ENCODE data around the gene LBX1. TPM values are rescaled to one million over a fixed set of nuclear protein-coding genes. Genes with fewer than 3 reads are reported as not detected.

LBX1 gene
- polyA plus RNA-seq, 2 of the 4 experiments (the other 2 are of a cell fraction), result not detected

GRCh38 chr10:101183458-101184183, 45.6 kb downstream of the LBX1 start:
- 37% methylated on average over 6 of the region's 6 CpGs for WGBS (ENCODE audit: missing lambda C conversion rate)
- Histone ChIP-seq H3K9me3 (no peaks in the 10 kb centered on the region), H3K4me1 (no peaks in the 10 kb centered on the region), H3K4me2 (no peak overlapping the region), H3K27ac (no peak overlapping the region), H3K4me3 (no peak overlapping the region)
- ChIA-PET CTCF (interaction anchor here (1.1 to 2.3 kb wide), 3 partner anchors 12 to 88 kb away, joined by 3 to 9 read pairs (median 3); no protein-coding TSS in a partner anchor), POLR2A (no interaction called here)
- FAIRE-seq, result no peak
- TF ChIP-seq E2F6 (IDR thresholded peaks at IDR 0.05; ENCODE audit: borderline replicate concordance, low read depth) (no peak), HDAC2 (IDR thresholded peaks at IDR 0.05) (no peak), MAZ (IDR thresholded peaks at IDR 0.05; ENCODE audit: borderline replicate concordance, low read depth, low read length) (no peak), FOXS1 (CRISPR knock-in tag; IDR thresholded peaks at IDR 0.05) (no peak), NPAS2 (CRISPR knock-in tag; IDR thresholded peaks at IDR 0.05; ENCODE audit: borderline replicate concordance) (no peak), TP53 (CRISPR knock-in tag; IDR thresholded peaks at IDR 0.05) (no peak), USF2 (IDR thresholded peaks at IDR 0.05) (no peak), RARB (CRISPR knock-in tag; IDR thresholded peaks at IDR 0.05) (no peak), ESRRA (IDR thresholded peaks at IDR 0.05; ENCODE audit: borderline replicate concordance, low read length) (no peak), HMGXB4 (CRISPR knock-in tag; IDR thresholded peaks at IDR 0.05; ENCODE audit: borderline replicate concordance) (no peak), RFX5 (IDR thresholded peaks at IDR 0.05) (no peak)
- DNase-seq (ENCODE audit: low read depth in 1 of 2, low spot score in 1 of 2), result no peak
- ATAC-seq, result no peak

GRCh38 chr10:101182936-101183335, 46.3 kb downstream of the LBX1 start:
- Histone ChIP-seq H3K27ac (no peak overlapping the region), H3K4me1 (no peaks in the 10 kb centered on the region), H3K4me2 (no peak overlapping the region), H3K4me3 (no peak overlapping the region), H3K9me3 (no peaks in the 10 kb centered on the region)
- TF ChIP-seq ZFP36 (IDR thresholded peaks at IDR 0.05; ENCODE audit: borderline replicate concordance, partially characterized antibody), result no peak
- TF ChIP-seq POLR2AphosphoS2 (conservative IDR thresholded peaks at IDR 0.05; ENCODE audit: low read length), result no peak
- TF ChIP-seq EHF (CRISPR knock-in tag; IDR thresholded peaks at IDR 0.05), result no peak
- no peak for TF ChIP-seq CHD2 (IDR thresholded peaks at IDR 0.05; ENCODE audit: low read length, partially characterized antibody)
- TF ChIP-seq ZSCAN20 (CRISPR knock-in tag; IDR thresholded peaks at IDR 0.05), result no peak
- no peak for TF ChIP-seq FOSB (CRISPR knock-in tag; IDR thresholded peaks at IDR 0.05)
- TF ChIP-seq ESRRA (IDR thresholded peaks at IDR 0.05; ENCODE audit: borderline replicate concordance, low read length), result no peak
- no peak for TF ChIP-seq HOXA7 (CRISPR knock-in tag; IDR thresholded peaks at IDR 0.05)
- no peak for TF ChIP-seq ZNF302 (CRISPR knock-in tag; IDR thresholded peaks at IDR 0.05)
- TF ChIP-seq MAX (IDR thresholded peaks at IDR 0.05), result no peak
- no peak for TF ChIP-seq CBX8 (IDR thresholded peaks at IDR 0.05)
- no peak for TF ChIP-seq EHMT2 (IDR thresholded peaks at IDR 0.05; ENCODE audit: low read depth)
- TF ChIP-seq CBX2 (IDR thresholded peaks at IDR 0.05; ENCODE audit: borderline replicate concordance, low read depth), result no peak
- no peak for TF ChIP-seq RAD21 (conservative IDR thresholded peaks at IDR 0.05 in 1 of 2, IDR thresholded peaks at IDR 0.05 in 1 of 2)
- TF ChIP-seq FOXS1 (CRISPR knock-in tag; IDR thresholded peaks at IDR 0.05), result no peak
- TF ChIP-seq CHD4 (IDR thresholded peaks at IDR 0.05; ENCODE audit: borderline replicate concordance), result no peak
- TF ChIP-seq JUN (IDR thresholded peaks at IDR 0.05), result no peak
- ChIA-PET CTCF (interaction anchor here (1.0 to 2.3 kb wide), 4 partner anchors 11 to 88 kb away, joined by 3 to 9 read pairs (median 4); no protein-coding TSS in a partner anchor), POLR2A (no interaction called here)
- FAIRE-seq (no peak), DNase-seq (ENCODE audit: low read depth in 1 of 2, low spot score in 1 of 2) (no peak), ATAC-seq (no peak)
- WGBS (ENCODE audit: missing lambda C conversion rate), result 52% methylated on average over 2 of the region's 2 CpGs

Measured in A549 (cell line).